RPMI7951 (cell line): ENCODE results near the gene UBE2S. TPM values are rescaled to one million over a fixed set of nuclear protein-coding genes. Genes with fewer than 3 reads are reported as not detected.
"Not testable (repeated sequence)": the region's sequence is repeated elsewhere in the genome, so short reads cannot be mapped to it uniquely, and the experiment has no call there.

Experiments used
- DNase-seq: peaks from one replicate; pipeline ENCODE4 v3.0.0-alpha.2; 2012; ENCODE audit warnings: low read depth
- total RNA-seq: library from RNA; depleted of rRNA; stranded (reverse); fragments of >200 nt; shearing (Covaris generic); gene quantifications from 2 replicates; pipeline ENCODE4 v1.2.3, GENCODE V29; 2014

Gene UBE2S
- total RNA-seq, 1 experiment from 2014 or later = 250 TPM

DNA sequence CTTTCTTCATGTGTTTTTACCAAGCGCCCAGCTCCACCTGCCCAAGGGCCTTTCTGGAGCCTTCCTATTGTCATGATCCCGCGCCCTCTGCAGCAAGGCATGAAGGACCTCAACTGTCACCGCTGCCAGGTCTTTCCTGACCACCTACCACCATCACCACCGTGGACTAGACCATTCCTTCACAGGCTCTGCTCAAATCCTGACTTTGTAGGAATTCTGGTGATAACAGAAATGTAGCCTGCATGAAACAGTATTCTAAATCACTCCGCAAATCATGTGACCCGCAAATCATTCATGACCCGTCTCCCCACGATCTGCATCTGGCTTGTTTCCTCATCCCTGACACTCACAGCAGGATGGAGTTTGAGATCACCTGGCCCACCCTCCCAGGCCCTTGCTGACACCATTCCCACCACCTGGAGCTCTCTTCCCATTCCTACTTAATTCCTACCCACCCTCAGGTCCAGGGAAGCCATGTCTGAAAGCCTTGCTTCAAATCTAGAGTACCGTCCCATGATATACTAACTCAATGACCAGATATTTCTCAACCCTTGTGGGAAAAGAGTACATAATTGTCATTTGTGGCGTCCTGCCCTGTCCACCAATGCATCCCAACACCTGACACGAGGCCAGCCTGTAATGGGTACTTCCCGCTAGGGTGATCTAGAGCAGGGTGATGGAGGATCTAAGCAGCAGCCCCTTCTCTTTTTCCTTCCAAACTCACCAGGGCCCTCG, 1.3 kb downstream of the UBE2S start:
- no peak for DNase-seq

DNA sequence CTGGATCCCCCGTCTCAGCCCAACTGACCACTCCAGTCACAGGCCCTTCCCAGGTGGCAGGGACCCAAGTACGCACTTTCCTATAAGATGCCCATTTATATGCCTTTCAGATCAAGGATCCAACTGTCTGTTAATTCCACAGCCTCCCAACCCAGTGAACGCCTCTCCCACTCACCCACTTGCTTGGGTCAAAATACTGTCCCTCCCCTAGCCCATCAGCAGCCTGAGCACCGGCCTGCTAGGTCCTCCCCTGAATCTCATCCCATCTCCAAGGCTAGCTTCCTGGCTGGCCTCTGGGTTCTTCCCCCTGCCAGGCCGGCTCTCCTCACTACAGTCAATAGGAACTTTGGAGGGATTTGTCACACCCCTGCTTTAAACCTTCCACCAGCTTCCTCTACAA, 1.9 kb downstream of the UBE2S start:
- no peak for DNase-seq

DNA sequence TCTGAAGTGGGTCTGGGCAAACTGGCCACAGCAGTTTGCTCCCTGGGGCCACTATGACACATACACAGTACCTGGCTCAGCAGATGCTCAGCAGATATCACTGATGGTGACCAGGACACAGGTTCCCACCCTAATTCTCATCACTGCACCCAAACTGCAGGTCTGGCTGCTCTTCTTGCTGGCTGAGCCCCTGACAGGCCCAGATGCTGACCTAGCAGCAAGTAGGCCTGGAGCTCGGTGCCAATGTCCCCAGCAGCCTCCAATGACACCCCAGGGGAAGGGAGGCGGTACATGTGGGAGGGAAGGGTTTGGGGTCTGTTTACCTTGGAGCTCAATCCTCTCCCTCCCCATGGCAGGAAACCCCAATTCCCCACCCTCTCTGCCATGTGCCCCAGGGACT, 5.1 kb downstream of the UBE2S start:
- DNase-seq = no peak

DNA sequence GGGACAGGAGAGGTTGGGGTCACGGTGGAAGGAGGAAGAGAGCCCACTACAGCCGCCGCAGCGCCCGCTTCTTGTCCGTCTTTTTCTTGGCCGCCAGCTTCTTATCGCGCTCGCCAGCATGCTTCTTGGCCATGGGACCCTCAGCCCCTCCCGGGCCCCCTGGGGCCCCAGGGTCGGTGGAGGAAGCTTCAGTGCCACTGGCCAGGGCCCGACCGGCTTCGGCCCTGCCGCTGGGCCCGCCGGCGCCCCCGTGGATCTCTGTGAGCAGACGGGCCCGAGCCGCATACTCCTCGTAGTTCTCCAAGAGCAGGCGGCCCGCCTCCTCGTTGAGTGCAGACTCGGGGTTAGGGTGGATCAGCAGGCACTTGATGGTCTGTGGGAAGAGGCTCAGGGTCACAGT, 6.2 kb downstream of the UBE2S start:
- DNase-seq = not testable (repeated sequence)

DNA sequence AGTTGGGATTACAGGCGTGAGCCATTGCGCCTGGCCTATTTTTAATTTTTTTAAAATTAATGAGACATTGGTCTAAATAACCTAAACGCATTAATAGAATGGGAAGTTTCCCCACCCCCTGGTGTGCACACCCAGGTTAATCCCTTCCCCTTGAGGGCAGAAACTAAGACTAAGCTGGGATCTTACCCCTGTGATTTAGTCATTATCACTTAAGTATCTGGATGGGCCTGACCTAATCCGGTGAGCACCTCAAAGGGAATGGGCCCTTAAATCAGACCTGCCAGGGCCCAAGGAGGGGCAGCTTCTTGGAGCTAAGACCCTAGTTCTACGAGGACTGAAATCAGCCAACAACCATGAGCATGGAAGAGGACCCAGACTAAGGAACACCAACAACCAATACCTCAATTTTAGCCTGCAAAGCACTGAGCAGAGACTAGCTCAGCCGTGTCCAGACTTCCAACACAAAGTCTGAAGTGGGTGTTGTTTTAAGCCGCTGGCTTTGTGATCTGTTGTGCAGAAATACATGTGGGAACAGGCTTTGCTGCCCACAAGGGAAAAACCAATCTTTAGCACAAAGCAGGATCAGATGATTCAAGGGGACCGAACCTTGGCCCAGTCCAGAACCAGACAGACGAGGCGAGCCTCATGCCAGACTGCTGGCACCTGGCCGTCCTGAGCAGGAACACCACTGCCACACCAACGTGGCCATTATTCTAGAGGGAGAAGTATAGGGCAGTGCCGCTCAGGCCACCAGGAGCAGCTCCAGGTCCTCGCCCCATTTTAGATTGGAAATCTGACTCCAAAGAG, 7.1 kb downstream of the UBE2S start:
- no peak for DNase-seq

DNA sequence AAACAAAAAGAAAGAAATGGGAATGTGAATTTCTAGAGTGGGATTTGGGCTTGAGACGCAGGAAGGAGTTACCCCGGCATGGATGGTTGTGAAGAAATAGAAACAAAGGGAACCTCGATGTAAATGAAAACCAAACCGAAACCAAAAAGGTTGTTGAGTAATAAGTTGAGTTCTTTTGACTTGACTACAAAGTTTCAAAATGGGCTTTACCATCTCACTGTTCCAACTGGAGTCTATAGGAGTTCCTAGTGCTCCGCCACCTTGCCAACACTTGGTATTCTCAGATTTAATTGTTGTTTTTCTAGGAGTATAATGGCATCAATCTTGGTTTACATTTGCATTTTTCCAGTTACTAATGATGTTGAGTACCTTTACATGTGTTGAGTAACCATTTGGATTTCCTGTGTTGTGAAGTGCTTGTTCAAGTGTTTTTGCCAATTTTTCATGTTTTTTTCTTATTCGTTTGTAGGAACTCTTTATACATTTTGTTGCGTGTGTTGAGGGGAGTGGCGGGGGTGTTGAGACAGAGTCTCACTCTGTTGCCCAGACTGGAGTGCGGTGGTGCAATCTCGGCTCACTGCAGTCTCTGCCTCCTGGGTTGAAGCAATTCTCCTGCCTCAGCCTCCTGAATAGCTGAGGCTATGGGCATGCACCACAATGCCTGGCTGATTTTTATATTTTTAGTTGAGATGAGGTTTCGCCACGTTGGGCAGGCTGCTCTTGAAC, 9.2 kb downstream of the UBE2S start:
- no peak for DNase-seq

DNA sequence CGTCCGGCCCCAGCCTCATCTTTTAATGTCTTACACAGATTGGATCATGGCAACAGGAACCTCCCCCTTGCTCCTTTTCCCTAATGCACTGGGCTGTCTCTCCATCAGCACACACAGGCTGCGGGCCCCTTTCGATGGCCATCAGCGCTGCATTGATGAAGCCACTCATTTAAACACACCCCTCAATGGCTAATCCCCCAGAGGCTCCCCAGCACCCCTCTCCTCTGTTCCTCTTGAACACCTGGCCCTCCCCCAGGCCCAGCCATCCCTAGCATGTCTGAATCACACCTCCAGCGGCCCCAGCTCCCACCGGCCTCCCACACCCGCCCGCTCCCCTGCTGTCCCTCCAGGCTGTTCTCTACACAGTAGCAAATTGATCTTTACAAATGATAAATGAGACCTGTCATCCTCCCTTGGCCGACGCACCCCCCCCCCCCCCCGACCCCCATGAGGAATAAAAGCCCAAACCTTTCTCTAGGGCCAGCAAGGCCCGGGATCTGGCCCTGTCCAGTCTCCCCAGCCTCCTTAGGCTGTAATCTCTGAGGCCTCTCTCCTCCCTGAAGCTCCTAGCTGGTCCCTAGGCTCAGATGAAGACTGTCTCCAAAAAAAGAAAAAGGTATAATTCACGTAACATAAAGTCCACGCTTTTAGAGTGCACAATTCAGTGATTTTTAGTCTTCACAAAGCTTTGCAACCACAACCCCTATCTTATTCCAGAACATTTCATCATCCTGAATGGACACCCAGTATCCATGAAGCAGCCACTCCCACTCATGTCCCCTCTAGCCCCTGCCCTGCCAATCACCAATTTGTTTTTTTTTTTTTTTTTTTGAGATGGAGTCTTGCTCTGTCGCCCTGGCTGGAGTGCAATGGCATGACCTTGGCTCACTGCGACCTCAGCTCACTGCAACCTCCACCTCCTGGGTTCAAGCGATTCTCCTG, 14.5 kb downstream of the UBE2S start:
- no peak for DNase-seq

DNA sequence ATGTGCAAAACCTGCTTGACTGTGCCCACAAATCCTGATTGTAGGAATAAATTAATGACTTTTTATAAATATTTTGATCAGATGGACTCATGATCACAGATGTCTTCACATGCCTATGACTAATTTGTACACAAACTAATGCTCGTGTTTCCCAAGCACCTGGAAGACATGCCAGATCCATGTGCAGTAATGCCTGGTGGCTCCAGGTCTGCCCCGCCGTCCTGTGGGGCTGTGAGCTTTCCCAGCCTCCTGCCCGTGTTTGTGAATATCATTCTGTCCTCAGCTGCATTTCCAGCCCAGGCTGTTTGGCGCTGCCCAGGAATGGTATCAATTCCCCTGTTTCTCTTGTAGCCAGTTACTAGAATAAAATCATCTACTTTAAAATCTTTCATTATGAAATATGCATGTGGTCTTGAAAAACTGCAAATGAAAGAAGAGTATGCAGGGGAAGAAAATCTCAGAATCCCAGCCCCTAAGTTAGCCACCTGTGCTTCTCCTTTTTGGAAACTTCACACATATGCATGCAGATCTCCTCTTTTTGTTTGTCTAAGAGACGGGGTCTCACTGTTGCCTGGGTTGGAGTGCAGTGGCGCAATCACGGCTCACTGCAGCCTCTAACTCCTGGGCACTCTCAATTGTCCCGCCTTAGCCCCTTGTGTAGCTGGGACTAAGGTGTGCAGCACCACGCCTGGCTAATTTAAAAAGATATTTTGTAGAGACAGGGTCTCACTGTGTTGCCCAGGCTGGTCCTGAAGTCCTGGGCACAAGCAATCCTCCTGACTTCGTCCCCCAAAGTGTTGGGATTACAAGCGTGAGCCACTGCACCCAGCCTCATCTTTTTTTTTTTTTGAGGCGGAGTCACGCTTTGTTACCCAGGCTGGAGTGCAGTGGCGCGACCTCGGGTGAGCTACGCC, 15.6 kb downstream of the UBE2S start:
- no peak for DNase-seq

DNA sequence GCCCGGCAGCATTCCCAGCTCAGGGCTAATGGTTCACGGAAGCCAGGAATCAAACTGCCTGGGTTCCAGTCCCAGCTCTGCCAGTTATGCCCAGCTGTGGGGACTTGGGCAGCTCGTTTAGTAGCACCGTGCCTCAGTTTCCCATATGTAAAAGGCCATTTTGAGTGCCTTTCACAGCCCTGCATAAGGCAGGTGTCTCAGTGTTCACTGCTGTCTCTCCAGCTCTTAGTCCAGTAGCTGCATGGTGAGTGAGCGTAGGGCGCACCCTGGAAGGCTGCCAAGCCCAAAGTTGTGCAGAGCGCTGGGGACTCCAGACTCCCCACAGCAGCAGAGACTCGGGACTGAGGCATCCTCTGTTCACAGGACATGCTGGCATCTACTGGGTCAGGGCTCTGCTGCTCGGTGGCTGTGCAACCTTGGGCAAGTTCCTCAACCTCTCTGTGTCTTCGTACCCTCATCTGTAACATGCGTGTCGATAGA, 16.4 kb downstream of the UBE2S start:
- DNase-seq = no peak

DNA sequence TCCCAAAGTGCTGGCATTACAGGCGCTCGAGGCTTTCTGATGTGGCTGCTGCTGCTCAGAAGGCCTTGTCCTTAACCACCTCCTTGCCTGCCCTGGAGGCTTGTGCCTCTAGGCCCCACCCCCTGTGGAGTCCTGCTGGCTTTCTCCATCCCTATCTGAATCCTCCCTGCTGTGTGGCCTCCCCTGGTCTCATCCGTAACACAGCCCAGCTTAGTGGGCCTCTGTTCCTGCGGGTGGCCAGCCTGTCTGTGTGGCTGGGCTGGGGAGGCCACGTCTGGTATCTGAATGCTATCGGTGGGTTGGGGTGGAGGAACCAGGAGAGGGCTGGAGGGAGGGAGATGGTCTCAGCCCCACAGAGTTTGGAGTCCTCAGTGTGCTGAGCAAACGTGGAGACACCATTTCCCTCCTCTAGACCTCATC, 17.1 kb downstream of the UBE2S start:
- no peak for DNase-seq

DNA sequence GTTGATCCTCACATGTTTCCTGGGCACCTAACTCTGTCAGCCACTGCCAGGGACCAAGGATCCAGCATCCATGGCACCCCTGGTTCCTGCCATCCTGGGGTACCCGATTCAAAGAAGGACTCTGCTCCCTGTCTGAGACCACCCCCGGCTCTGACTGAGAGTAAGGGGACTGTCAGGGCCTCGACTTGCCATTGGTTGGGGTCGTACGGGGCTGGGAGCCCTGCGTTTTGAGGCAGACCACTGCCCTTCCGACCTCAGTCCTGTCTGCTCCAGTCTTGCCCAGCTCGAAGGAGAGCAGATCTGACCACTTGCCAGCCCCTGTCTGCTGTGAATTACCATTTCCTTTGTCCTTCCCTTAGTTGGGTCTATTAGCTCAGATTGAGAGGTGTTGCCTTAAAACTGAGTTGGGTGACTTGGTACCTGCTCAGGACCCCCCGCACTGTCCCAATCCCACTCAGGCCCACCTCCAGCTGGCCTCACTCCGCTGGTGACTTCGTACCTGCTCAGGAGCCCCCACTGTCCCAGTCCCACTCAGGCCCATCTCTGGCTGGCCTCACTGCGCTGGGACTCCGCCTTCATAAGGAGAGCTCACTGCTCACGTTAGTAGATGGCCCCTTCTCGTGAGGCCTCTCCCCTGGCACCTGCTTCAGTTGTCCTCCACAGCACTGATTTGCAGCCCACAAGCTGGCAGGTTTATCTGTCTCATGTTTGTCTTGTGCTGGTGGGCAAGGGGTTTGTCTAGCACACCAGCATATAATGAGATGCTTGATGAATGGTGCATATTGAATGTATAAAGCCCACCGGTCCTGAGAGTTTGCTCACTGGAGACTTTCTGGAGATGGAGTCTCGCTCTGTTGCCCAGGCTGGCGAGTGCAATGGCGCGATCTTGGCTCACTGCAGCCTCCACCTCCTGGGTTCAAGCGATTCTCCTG, 17.9 kb downstream of the UBE2S start:
- no peak for DNase-seq

DNA sequence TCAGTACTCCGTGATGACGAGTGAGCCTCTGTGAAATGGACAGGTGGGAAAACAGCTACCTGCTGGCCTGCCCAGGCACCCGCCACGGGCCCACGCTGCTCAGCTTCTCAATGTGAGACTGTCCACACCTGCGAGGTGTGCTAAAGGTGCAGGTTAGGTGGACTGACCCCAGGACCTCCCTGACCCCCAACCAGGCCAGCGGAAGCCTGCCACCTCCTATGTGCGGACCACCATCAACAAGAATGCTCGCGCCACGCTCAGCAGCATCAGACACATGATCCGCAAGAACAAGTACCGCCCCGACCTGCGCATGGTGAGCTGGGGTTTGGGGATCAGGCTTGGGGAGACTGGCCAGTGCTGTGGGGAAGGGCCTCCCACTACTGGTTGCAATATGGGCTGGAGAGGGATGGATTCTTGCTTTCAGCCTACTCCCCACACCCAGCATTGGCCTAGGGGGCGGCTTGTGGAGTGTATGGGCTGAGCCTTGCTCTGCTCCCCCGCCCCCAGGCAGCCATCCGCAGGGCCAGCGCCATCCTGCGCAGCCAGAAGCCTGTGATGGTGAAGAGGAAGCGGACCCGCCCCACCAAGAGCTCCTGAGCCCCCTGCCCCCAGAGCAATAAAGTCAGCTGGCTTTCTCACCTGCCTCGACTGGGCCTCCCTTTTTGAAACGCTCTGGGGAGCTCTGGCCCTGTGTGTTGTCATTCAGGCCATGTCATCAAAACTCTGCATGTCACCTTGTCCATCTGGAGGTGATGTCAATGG, 19.7 kb downstream of the UBE2S start:
- no peak for DNase-seq

DNA sequence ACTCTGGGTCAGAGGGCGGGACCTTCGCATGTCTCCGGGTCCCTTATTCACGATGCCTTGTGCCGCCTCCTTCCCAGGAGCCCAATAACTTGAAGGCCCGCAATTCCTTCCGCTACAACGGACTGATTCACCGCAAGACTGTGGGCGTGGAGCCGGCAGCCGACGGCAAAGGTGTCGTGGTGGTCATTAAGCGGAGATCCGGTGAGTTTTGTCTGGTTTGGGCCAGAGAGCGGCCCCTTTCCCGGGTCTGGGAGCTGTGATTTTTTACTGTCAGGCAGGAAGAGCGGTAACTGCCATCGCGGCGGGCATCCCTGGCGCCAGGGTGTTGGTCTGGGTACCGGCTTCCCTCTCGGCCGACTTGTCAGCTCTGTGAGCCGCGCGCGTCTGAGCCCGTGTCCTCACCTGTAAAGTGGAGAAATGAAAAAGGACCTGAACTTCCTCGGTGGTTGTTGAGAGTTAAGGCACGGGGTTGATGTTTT, 21.1 kb downstream of the UBE2S start:
- DNase-seq = no peak

DNA sequence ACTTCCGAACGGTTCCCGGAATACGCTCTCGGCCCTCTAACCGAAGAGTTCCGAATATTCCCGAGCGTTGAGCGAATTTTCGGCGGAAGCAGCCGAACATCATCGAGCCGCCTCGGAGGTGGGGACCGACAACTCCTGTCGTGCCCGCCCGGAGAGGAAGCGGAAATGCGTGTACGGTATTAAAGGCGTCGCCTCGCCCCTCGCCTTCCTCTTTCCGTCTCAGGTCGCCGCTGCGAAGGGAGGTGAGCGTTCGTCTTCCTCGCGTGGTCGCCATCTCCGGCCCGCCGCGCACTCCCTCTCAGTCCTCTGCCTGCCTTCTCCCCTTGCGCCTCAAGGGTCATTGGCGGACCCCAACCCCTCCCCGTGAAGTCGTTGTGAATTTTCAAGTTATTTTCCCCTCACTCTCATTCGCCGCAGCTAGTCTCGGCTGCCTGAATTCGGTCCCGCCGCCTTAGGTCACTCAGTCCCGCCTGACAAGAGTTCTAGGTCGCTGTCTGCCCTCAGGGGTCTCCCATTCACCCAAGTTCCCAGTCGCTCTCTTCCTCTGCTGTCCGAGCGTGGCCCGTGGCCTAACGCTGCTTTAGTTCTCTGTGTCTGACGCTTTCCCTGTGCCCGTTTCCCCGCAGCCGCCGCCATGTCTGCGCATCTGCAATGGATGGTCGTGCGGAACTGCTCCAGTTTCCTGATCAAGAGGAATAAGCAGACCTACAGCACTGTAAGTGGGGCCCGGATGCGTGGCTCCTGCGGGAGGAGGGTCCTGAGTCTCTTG, 21.7 kb downstream of the UBE2S start, which contains the start of gene RPL28:
Gene RPL28, plus strand, starts transcription at position 209 of the 769 bp plus-strand sequence. Its CDS starts 426 bp downstream, at position 635.
- DNase-seq = peak; percentile 97

DNA sequence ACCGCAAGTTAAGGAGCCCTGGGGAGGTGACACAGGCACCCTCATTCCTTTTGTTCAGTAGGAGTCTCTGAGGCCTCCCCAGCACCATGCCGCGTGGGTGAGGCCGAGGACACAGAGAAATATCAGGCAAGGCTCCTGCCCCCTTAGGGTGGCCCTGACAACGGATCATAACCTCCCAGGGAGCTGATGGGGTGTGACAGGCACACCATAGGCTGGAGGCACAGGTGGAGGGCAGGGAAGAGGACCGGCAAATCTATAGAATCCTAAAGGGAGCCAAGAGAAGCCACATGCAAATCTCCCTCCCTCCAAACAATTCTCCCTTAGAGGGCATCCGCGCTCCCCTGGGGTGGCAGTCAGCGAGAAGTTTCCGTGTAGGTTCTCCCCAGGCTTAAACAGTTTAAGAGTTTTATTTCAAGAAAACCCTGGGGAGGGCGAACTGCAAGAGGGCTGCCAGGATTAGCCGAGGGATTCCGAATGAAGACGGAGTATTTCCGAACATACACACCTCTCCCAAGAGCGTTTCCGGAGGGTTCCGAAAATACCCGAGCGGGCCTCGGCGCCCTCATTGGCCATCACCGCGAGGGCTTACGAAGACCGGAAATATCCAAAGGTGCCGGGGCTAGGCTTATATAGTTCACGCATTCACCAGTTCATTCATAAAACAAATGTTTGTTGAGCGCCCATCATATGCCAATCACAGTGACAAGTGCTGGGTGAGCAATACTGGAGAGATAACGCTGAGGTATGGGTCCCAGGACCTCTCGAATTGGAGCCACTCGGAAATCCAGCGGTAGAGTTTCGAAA, 22.5 kb downstream of the UBE2S start:
- DNase-seq = peak; percentile 94
